GM18867 (cell line): Measurements from ENCODE around the gene TGFBR2.
A peak's percentile ranks its signal among the peaks of the same experiment; 100 is the strongest.

Source experiments
- ATAC-seq: cut with Tn5 transposase; IDR thresholded peaks from one replicate; pipeline ENCODE4 v1.9.1; 2021; ENCODE audit warnings: mild to moderate bottlenecking, moderate library complexity; ENCODE audit not compliant: unreplicated experiment

The TGFBR2 gene

GRCh38 chr3:30600572-30600971, 5.8 kb upstream of the TGFBR2 start:
- no peak for ATAC-seq

- ATAC-seq = no peak
These were observed 3.5 kb upstream of the TGFBR2 start for GRCh38 chr3:30602946-30603345.

GRCh38 chr3:30604093-30604492, 2.3 kb upstream of the TGFBR2 start:
- no peak for ATAC-seq

- no peak for ATAC-seq
These were observed 1.8 kb upstream of the TGFBR2 start for GRCh38 chr3:30604558-30604957.

- ATAC-seq = no peak
These were observed 1.4 kb upstream of the TGFBR2 start for GRCh38 chr3:30605005-30605404.

- no peak for ATAC-seq
These were observed 598 bp upstream of the TGFBR2 start for GRCh38 chr3:30605706-30606300.

- ATAC-seq = peak; percentile 59
These were observed 832 bp downstream of the TGFBR2 start for GRCh38 chr3:30607032-30607833.

GRCh38 chr3:30608598-30608947, 2.2 kb downstream of the TGFBR2 start:
- no peak for ATAC-seq

- no peak for ATAC-seq
These were observed 3.7 kb downstream of the TGFBR2 start for GRCh38 chr3:30609930-30610701.

- no peak for ATAC-seq
These were observed 4.4 kb downstream of the TGFBR2 start for GRCh38 chr3:30610702-30611368.

GRCh38 chr3:30611613-30612436, 5.4 kb downstream of the TGFBR2 start:
- no peak for ATAC-seq

GRCh38 chr3:30612437-30613132, 6.2 kb downstream of the TGFBR2 start:
- ATAC-seq = no peak

- no peak for ATAC-seq
These were observed 6.9 kb downstream of the TGFBR2 start for GRCh38 chr3:30613133-30613825.

GRCh38 chr3:30614373-30614772, 8.0 kb downstream of the TGFBR2 start:
- ATAC-seq = no peak

GRCh38 chr3:30614943-30615342, 8.5 kb downstream of the TGFBR2 start:
- no peak for ATAC-seq

GRCh38 chr3:30615615-30616346, 9.4 kb downstream of the TGFBR2 start:
- ATAC-seq = no peak

- no peak for ATAC-seq
These were observed 10.1 kb downstream of the TGFBR2 start for GRCh38 chr3:30616347-30617027.

- no peak for ATAC-seq
These were observed 10.7 kb downstream of the TGFBR2 start for GRCh38 chr3:30617069-30617468.
